ENCODE results near the gene LEKR1.
"Not testable (repeated sequence)": the region's sequence is repeated elsewhere in the genome, so short reads cannot be mapped to it uniquely, and the experiment has no call there.

Gene LEKR1

DNA sequence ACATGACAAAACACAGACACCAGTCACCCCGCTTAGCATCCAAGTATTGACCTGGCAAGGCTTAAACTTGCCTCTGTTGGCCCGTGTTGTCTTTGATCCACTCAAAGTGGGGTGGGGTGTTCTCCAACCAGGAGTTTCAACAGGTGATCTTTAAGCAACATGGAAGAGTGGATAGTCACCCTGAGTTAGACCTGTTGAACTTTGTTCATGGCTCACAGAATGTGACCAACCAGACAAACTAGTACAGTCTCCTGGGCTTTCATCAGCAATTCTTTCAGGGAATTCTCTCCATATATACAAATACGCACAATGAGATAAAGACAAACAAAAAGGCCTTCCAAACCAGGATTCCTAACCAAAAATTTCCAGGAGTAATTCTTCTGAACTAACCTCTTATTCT, 11.9 kb downstream of the LEKR1 start:
- DNase-seq = no peak

DNA sequence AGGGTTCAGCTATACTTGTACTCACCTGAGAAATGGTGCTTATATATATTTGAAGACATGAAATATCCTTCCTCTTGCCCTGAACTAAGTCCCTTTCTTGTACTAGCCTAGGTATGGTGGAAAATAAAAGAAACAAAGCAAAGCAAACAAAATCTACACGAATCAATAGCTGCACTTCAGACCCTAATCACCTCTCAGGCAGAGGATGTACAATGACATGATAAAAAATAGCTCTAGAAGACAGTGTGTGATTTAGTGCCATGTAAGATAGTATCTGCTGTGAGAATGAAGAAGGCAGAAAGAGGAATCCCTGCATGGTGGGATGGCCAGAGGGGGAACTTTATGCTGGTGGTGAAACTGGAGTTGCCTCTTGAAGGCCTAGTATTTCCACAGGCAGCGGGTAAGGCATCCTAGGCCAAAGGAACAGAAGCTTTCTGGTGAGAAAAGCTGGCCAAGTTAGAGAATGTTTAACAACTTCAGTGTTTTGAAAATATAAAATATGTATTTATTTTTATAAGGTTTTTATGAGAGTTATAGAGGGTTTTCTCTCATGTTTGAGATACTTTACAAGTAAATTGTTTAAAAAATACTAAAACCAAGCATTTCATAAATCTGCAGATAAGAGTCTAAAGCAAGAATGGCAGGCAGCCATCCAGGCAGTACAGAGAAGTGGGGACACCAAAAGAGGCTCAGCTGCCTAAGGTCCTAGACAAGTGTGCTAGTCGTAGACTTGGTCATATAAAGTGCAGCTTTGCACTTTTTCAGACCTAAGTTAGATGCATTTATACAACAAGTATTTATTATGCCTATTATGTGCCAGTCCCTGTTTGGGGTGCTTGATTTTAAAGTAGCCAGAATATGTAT, 14.9 kb downstream of the LEKR1 start:
- DNase-seq = no peak

DNA sequence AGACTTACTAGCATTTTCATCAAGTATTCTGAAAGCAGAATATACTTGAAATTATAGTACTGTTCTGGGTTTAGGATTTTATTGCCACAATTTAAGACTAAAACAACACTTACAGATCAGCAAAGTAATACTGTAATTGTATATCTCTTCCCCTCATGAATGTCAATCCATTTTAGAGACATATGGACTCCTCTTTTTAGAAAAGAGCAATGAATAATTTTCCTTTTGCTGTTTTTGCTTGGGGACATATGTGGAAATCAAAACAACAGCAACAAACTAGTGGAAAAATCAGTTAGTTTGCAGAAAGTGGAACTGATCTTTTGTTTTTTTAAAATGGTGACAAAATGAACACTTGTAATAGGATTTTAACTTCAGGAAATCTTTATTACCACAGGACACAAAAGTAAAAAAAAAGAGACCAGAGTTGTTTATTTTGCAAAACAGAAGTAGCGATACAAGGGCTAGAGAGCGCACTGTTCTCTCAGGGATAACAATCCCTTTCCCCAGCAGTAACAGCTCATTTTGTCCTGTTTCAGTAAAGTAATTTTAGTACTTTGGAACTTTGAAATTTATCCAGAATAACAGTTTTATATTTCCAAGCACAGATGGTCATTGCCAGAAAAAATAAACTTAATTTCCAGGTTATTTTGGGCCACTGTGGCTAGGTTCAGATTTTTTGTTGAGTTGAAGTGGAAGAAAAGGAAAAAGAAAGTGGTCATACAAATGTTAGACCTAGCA, 17.1 kb downstream of the LEKR1 start:
- no peak for DNase-seq

DNA sequence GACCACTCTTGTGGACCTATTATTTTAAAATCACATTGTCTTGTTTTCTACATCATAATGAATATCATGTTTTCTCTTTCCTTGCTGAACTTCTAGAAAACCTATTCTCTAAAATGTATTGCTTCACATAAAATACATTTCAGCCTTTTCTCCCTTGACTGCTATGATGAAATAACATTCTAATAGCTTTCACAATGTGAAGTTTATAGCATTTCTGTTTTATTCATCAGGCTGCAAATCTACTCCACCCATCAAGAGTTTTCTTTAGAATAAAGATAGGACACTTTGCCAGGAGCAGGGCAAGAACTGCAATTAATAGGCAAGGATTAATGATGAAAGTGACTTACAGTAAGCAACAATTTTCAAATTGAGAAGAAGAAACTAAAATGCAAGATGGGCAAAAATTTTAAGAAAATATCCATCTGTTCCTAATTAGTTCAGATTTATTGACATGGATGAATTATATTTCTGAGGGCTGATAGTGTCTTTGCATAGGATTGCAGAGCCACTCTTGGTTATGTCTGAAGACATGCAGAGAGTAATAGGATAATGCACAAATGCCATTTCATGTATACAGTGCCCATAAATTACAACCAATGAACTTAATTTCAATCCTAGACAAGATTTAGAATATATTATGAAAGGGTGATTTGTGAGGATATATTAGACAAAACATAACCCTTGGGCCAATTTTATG, 21.7 kb downstream of the LEKR1 start:
- no peak for DNase-seq

DNA sequence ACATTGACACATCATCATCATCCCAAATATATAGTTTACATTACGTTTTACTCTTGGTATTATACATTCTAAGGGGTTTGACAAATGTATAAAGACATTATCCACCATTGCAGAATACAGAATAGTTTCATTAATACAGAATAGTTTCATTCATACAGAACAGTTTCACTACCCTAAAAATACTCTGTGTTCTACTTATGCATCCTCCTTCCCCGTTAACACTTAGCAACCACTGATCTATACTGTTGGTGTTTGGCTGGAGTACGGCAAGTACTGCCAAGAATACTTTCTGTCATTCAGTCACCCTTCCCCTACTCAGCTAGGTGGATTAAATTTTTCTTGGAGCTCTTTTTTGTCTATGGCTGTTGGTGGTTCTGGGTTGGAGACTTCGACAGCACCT, 33.4 kb downstream of the LEKR1 start:
- no peak for DNase-seq

DNA sequence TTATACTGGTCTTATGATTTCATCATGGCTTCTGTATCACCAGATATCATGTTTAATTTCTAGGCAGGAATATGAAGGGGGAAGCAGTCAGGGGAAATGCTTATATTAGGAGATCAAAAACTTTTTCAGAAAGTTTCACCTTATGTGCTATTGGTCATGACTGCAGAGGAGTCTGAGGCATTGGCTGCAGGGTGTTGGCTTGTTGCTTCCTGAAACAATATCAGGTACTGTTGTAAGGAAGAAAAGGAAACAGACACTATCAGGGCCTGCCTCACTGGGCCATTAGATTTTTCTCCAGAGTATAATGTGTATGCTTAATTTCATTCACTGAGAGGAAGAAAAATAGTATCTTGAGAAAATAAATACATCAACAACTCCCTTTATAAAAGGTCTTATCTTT, 34.7 kb downstream of the LEKR1 start:
- DNase-seq = no peak

DNA sequence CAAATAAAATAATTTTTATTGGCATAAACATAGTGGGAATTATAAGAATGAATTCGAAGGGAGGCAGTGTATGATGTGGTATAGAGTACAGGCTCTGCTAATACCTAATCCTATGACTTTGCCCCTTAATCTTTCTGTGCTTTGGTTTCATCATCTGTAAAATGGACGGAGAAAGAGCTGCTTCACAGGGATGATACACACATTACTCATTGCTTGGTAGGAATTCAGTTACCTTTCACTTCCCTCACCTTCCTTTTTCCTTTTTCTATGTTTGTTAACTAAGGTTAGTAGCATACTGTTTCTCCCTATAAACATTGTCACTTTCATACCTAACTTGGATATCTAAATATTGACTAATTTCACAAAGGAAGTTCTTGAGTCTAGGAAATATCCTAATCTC, 36.2 kb downstream of the LEKR1 start:
- DNase-seq = no peak

DNA sequence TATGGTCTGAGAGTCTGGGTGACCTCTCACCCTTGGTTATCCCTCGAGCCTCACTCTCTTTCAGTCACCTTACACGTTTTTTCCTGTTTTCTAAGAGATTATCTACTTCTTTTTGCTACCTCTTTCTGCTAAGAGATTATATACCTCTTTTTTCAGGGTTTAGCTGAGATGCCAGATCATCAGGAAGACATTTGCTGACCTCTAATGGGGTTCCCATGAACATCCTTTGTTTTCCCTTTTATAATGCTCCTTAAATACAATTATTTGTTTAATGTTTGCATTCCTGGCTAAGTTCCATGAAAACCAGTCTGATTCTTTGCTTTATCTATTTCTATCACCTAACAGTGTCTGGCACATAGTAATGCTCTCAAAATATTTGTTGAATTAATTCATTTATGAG, 39.6 kb downstream of the LEKR1 start:
- no peak for DNase-seq

DNA sequence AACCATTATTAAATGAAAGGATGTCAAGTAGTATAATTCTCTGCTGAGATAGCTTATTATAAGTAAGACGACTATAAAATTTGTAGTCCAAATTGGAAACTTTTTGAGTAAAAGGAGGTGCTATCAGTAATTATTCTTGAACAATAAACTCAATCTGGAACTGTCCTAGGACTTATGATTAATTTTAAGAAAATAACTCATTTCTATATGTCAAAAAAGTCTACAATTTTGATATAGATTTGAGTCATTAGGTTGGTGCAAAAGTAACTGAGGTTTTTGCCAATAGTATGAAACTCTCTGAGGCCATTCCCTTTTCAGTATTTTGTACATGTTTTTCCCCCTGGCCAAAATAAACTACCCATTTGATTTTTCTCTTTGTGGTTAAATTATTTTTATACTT, 41.0 kb downstream of the LEKR1 start:
- no peak for DNase-seq

DNA sequence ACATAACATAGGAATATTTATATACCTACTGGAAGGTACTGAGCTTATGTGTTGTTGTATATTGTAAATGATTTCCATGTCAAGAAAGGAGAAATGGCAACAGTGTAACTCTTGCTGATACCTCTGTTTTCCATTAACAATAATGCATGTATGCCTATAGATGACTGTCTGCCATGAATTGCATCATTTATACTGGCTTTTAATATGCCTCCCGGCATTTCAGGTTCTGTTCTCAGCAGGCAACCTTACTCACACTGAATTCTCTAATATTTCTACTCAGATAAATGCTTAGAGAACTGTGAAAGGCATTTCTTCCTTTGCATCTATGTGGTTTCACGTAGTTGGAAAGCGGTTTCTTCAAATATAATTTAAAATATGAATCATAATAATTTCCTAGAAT, 41.8 kb downstream of the LEKR1 start:
- no peak for DNase-seq

DNA sequence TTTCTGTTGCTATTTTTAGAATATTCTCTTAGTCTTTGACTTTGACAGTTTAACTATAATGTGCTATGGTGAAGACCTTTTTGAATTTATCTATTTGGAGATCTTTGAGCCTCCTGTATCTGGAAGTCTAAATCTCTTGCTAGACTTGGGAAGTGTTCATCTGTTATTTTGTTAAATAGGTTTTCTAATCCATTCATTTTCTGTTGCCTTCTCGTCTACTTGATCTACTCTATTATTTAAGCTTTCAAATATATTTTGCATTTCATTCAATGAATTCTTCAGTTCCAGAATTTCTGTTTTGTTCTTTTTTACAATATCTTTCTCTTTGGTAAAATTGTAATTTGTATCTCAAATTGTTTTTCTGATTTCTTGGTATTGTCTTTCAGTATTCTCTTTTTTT, 47.8 kb downstream of the LEKR1 start:
- no peak for DNase-seq

DNA sequence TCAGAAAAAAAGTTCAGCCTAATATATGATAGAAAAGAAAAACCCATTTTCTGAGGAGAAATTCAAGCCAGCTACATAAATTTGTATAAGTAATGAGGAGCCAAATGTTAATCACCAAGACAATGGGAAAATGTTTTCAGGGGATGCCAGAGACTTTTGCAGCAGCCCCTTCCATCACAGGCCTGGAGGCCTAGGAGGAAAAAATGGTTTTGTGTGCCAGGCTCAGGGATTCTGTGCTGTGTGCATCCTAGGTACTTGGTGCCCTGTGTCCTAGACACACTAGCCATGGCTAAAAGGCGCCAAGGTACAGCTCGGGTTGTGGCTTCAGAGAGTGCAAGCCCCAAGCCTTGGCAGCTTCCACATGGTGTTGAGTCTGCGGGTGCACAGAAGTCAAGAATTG, 53.3 kb downstream of the LEKR1 start:
- not testable (repeated sequence) for DNase-seq

DNA sequence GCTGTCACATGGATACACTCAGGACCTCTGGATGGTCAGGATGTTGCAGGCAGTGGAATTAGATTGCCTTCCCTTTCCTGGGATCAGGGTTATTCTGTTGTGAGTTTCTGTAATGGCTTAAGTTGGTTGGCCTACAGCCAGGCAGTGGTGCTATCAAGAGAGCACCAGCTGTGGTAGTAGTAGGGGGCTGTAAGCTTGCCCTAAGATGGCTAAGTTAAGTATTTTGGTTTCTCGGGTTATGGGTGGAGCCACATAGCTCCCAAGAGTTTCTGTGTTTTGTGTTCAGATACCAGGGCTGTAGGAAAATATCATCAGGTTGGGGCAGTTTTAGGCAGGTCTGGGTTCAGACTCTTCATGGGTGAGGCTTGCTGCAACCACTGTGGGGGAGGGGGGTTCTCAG, 59.6 kb downstream of the LEKR1 start:
- no peak for DNase-seq

DNA sequence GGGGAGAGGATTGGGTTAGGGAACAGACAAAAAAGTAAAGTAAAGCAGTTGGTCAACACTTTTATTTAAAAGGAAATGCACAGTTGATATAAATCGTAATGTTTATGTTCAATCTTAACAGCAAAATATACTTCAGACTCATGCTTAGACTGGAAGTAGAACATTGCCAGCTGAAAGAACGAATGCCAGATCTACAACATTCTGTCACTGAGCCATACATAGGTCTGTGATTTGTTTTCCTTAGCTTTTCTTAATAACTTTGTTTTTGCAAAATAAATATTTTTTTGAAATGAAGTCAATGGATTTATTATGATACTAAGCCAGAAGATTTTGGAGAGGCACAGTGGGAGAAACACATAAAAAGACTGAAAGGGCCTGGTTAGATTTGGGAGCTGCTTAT, 62.0 kb downstream of the LEKR1 start:
- DNase-seq = no peak

DNA sequence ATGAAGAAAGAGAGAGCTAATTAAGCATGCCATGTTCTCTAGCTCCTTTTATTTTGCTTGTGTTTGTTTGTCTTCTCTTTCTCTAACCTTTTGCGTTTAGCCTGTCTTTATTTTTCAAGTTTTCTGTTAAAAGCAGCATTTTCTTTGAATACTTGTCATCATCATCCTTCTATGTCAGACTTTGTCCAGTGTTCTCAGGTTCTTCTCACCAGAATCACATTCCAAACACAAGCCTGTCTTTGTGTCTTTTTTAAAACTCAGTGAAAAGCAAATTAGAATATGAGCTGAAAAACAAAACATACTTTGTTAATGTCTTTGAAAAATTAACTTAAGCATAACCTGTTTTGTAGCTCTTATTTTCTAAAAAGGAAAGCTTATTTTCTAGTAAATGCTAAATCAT, 62.4 kb downstream of the LEKR1 start:
- DNase-seq = no peak

DNA sequence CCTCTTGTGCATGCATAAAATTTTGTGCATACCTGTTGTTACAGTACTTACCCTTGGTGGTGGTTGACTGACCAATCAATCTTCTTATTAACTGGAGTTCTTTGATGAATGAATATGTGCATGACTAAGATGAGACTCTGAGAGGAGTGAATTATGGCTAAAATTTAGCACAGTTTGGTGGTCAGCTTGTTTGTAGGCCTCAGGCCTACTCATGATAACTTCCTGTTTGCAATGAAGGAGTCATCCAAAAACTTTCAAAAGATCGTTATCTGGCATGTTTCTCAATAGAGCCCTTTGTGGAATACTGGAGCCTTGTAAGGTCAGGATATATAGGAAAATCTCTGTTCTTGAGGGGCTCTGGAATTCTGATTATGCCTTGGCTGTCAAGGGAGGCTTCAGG, 66.5 kb downstream of the LEKR1 start:
- no peak for DNase-seq

DNA sequence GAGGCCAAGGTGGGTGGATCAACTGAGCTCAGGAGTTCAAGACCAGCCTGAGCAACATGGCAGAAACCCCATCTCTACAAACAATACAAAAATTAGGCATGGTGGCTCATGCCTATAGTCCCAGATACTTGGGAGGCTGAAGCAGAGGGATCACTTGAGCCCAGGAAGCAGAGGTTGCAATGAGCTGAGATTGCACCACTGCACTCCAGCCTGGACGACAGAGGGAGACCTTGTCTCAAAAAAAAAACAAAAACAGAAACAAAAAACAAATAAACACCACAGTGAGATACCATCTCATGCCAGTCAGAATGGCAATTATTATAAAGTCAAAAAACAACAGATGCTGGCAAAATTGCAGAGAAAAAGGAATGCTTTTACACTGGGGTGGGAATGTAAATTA, 69.2 kb downstream of the LEKR1 start:
- DNase-seq = not testable (repeated sequence)

DNA sequence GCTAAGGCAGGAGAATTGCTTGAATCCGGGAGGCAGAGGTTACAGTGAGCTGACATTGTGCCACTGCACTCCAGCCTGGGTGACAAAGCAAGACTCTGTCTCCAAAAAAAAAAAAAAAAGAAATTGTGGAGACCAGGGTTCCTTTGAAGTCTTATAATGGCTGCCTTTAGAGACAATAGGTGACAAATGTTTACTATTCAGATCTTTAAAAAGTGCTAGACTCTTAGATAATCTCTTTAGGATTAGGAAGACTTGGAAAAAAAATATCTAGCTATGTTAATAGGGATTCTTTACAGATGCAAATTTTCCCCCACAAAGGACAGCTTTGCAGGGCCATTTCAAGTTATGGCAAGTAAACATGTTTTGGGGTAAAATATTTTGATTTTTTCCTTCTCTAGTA, 71.7 kb downstream of the LEKR1 start:
- DNase-seq = not testable (repeated sequence)

DNA sequence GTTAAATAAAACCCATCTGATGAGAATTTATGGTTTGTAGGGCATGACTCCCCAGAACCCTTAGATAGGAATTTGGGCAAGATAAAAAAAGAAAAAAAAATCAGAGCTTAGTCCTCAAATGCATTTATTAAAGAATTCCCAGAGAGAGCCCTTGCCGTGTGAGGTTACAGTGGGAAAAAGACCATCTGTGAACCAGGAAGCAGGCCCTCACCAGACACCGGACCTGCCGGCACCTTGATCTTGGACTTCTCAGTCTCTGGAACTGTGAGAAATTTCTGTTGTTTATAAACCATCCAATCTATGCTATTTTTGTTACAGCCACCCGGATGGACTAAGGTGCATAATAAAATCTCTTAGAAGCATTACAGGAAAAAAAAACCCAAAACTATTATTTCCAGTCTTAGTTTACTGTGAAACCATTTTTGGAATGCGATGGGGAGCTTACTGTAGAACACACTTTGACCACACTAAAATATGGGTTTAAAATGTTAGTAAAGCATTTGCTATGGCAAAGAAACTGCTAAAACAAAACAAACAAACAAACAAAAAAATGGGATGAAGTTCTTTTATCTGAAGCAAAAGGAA, 72.2 kb downstream of the LEKR1 start:
- no peak for DNase-seq

DNA sequence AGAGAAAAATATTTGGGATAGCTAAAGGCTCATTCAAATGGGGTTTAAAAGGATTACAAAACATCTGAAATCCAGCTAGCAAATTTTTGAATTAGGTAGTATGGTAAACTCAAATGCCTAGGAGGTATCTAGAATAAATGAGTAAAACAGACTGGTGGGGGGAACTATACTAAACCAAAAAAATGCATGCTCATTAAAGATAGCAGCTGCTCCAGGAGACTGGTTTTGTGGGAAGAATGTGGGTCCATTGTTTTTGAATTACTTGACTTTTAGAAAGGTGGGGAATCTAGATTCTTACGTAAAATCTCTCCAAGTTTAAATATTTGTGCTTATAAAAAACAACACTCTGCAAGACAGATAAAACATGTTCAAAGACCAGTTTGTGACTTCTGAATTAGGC, 73.8 kb downstream of the LEKR1 start:
- DNase-seq = no peak

DNA sequence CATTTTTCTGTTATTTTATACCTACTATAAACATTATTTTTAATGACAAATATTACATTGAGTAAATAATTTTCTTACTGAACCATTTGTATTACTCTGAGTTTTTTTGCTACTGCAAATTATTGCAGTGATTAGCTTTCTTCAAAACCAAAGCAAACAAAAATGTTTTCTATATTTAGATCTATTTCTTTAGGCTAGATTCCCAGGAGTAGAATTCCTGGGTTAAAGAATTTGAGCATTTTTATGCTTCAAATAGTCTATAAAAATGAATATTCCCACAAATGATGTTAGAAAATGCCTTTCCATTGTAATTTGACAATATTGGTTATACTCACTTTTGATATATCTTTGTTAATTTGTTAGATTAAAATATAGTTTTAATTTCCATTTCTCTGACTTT, 76.8 kb downstream of the LEKR1 start:
- no peak for DNase-seq

DNA sequence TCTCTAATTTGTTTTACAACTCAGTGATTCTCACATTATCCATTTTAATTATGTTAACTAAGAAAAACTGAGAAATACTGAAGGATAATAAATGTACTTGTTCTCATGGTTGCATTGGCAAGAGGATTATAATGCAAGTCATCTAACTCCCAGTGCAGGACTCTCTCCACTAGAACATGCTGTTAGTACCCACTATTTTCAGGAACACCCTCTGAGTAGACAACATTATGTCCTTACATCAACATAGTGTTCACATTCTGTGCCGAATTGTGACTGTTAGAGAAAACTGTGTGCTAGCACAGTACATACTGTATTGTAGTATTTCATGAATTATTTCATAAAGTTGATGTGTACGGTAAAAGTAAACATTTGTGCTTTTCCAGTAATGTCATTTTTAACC, 80.1 kb downstream of the LEKR1 start:
- DNase-seq = no peak

DNA sequence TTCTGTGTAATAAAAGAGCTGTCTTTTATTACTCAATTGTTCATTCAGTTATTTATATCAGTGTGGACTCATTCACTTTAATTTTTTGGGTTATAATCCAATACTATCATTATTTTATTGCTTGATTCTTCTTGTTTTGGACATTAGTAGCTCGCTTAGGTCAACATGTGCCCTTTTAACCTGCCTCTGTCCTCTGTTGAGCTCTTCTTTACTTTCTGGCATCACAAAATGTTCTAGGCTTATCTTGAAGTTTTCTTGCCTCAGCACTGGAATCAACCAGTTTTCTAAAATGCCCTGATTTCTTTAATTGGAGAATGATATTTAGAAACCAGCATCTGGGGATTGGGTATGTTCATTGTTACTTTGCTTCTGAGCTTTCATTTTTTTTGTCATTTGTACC, 82.2 kb downstream of the LEKR1 start:
- DNase-seq = no peak

DNA sequence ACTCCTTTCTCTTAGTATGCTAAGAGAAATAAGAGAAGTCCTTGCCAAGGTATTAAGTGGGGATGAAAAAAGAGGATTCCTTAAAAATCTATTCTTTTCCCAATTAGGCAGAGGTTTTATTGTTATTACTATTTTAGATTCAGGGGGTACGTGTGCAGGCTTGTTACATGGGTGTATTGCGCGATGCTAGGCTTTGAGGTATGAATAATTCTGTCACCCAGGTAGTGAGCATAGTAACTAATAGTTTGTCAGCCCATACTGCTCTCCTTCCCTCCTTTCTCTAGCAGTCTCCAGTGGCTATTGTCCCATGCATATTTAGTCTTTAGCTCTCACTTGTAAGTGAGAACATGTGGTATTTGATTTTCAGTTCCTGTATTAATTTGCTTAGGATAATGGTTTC, 83.9 kb downstream of the LEKR1 start:
- no peak for DNase-seq
